Measurements from ENCODE around the gene NOL6. TPM values are rescaled to one million over a fixed set of nuclear protein-coding genes. Genes with fewer than 3 reads are reported as not detected.
"Not testable (repeated sequence)": the region's sequence is repeated elsewhere in the genome, so short reads cannot be mapped to it uniquely, and the experiment has no call there.

Gene NOL6
- total RNA-seq, 1 donor: 32.4 TPM

- TF ChIP-seq, protein P1, sequence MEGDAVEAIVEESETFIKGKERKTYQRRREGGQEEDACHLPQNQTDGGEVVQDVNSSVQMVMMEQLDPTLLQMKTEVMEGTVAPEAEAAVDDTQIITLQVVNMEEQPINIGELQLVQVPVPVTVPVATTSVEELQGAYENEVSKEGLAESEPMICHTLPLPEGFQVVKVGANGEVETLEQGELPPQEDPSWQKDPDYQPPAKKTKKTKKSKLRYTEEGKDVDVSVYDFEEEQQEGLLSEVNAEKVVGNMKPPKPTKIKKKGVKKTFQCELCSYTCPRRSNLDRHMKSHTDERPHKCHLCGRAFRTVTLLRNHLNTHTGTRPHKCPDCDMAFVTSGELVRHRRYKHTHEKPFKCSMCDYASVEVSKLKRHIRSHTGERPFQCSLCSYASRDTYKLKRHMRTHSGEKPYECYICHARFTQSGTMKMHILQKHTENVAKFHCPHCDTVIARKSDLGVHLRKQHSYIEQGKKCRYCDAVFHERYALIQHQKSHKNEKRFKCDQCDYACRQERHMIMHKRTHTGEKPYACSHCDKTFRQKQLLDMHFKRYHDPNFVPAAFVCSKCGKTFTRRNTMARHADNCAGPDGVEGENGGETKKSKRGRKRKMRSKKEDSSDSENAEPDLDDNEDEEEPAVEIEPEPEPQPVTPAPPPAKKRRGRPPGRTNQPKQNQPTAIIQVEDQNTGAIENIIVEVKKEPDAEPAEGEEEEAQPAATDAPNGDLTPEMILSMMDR (IDR thresholded peaks at IDR 0.05; ENCODE audit: insufficient read depth, low read depth, low read length): no peak
- no peak overlapping the region for H3K4me3 ChIP-seq (ENCODE audit: low read depth, low read length)
- DNase-seq (ENCODE audit: low read depth): no peak
Measured at GRCh38 chr9:33463151-33463550, 10.6 kb downstream of the NOL6 start.

GRCh38 chr9:33461492-33461891, 12.2 kb downstream of the NOL6 start:
- TF ChIP-seq, protein P1 (IDR thresholded peaks at IDR 0.05; ENCODE audit: insufficient read depth, low read depth, low read length): no peak
- no peak for DNase-seq (ENCODE audit: low read depth)
- no peak overlapping the region for H3K4me3 ChIP-seq (ENCODE audit: low read depth, low read length)

DNA sequence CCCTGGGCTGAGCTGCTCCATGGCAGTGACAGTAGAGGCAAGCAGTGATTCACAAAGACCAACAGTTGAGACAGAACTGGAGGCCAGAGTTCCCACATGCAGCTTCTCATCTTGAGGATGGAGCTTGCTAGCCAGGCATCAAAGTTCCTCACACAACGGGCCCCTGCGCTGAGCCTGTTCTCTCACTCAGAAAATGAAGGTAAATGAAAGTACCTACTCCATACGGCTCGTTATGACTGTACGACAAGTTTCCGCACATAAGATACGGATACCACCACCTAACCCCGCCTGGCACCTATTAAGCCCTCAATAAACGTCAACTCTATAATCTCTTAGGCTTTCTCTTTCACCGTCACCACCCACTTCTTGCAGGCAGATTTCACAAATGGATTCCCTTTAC, 12.9 kb downstream of the NOL6 start:
- DNase-seq (ENCODE audit: low read depth): no peak
- TF ChIP-seq, protein P1 (IDR thresholded peaks at IDR 0.05; ENCODE audit: insufficient read depth, low read depth, low read length): no peak
- H3K4me3 ChIP-seq (ENCODE audit: low read depth, low read length): no peak overlapping the region

DNA sequence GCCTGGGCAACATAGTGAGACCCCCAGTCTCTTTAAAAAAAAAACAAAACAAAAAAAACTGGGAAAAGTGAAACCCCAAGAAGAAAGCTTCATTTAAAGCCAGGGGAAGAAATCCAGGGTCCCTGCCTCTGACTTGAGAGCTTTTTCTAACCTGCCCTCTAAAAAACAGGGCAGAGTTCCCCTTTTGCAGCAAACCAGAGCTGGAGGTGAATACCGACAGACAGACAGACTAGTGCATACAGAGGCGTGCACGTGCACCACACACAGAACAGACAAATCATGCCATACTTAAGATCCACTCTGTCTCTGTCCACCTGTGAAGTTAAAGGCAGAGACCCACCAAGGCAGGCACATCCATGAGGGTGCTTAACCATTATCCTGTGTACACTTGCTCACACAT, 14.6 kb downstream of the NOL6 start:
- TF ChIP-seq, protein P1 (IDR thresholded peaks at IDR 0.05; ENCODE audit: insufficient read depth, low read depth, low read length): no peak
- no peak overlapping the region for H3K4me3 ChIP-seq (ENCODE audit: low read depth, low read length)
- no peak for DNase-seq (ENCODE audit: low read depth)

DNA sequence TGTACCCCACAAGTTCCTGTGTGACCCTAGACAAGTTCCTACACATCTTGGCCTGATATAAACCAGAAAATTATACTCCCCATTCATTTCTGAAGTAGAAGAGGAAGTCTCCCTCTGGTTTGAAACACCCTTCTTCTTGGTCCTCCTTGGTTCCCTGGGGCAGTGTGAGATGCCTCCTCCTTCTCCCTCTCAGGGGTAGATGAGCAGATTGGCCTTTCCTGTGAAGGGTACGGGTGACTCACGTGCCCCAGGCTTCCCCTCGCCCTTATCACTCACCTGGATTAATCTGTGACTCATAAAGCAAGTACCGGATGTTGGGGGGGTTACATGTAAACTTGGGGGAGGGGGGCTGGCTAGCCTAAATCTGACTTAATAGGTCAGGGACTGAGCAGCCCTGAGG, 15.3 kb downstream of the NOL6 start:
- DNase-seq (ENCODE audit: low read depth): peak; percentile 51
- H3K4me3 ChIP-seq (ENCODE audit: low read depth, low read length): no peak overlapping the region
- TF ChIP-seq, protein P1 (IDR thresholded peaks at IDR 0.05; ENCODE audit: insufficient read depth, low read depth, low read length): no peak

- H3K4me3 ChIP-seq (ENCODE audit: low read depth, low read length): no peak overlapping the region
- DNase-seq (ENCODE audit: low read depth): no peak
- TF ChIP-seq, protein P1 (IDR thresholded peaks at IDR 0.05; ENCODE audit: insufficient read depth, low read depth, low read length): no peak
Measured at GRCh38 chr9:33455945-33456344, 17.8 kb downstream of the NOL6 start.

DNA sequence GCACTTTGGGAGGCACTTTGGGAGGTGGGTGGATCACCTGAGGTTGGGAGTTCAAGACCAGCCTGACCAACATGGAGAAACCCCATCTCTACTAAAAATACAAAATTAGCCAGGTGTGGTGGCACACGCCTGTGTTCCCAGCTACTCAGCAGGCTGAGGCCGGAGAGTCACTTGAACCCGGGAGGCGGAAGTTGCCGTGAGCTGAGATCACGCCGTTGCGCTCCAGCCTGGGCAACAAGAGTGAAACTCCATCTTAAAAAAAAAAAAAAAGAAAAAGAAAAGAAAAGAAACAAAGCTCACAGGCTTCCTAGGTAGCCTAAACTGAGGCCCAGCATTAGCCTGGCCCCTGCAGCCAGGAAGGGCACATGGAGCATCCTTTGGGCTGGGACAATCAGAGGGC, 18.3 kb downstream of the NOL6 start:
- DNase-seq (ENCODE audit: low read depth): not testable (repeated sequence)

GRCh38 chr9:33454661-33455026, 19.1 kb downstream of the NOL6 start:
- DNase-seq (ENCODE audit: low read depth); H3K4me3 ChIP-seq (ENCODE audit: low read depth, low read length): not testable (repeated sequence)

More for the DNA sequence above, 18.3 kb downstream of the NOL6 start:
- not testable (repeated sequence) for H3K4me3 ChIP-seq (ENCODE audit: low read depth, low read length)

Measured in fibroblast of villous mesenchyme (primary cell).